NOMO-1 treated with dmso at 0.1 percent for 144 hours (cell line): ENCODE measurements around the gene FECH.
"Not testable (repeated sequence)": the region's sequence is repeated elsewhere in the genome, so short reads cannot be mapped to it uniquely, and the experiment has no call there.

ENCODE experiments used
- DNase-seq: peaks from one replicate; lab custom pipeline; 2025; ENCODE audit not compliant: unreplicated experiment; lab: John Stamatoyannopoulos, UW

Gene FECH

DNA sequence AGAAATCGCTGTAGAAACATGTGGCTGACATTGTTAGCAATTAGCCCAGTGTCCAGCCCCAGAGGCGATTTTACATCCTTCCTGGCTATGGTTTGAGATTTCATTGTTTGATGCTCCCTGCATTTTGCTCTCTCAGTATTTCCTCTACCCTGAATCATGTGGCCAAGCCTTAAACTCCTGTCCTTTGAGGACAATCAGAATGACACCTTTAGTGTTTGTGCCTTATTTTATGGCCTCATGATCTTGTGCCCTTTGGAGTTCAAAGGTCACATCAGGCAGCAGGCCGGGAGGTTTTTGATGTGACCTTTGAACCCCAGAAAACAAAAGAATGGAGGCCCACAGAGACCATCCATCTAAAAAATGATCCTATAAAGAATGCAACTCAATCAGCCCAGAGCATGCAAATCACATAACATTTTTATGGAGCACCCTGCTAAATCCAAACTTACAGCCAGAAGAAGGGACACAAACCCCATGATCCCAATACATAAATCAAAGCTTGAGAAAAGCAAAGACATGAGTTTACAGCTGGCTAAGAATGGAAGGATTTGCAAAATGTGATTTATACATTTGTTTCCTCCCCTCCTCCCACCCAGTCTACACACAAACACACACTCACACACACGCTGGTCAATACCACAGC is 52.5 kb downstream of the FECH start:
- DNase-seq = no peak

DNA sequence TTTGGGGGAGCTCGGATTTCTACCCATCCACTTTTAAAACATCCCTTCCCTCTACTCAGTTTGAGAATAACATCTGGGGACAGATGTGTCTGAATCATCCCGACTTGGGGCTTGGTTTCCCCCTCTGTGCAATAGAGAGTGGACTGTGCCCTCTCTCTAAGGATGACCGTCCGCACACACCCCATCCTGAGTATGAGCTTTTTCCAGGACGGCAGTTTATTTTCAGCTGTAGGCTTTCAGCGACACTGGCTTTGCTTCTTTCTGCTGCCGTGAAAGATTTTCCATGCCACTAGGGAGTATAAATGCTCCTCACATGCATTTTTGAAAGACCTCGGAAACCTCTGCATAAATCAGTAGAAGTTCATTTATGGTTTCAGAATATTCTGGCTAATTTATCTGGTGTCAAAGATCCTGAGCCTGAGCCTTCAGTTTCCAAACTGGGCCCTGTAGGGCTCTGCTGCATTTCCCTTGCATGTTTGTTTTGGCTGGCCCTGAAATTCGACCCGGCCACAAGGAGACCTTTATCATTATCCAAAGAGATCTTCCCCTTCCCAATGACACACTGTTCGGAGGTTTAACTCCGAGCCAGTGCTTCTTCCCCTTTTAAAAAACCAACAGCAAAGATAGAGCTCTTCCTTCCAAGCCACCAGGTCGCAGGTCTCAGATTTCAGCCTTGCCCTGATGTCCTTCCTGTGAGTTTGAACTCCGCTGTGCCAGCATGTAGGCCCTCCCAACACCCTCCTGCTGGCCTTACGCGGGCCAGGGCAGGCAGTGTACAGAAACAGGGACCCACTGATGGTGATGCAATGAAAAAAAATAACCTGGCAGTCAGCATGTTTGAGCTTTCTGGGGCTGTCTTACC is 53.3 kb downstream of the FECH start:
- DNase-seq = peak; percentile 45

DNA sequence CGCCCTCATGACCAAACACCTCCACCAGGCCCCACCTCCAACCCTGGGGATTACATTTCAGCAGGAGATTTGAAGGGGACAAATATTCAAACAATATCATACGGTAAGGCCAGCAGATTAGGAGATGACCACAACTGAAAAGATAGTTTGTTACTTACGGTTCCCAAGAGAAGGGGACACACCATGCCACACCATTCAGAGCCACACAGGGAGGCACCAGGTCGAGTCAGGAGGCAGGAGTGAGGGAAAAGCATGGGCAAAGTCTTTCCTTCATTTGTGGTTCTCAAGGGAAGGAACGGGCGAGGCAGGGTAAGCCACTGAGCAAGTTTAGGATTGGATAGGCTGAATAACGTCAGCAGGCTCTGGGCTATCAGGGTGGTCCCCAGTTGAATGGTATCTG is 57.4 kb downstream of the FECH start:
- no peak for DNase-seq

- DNase-seq = no peak
Measured at GRCh38 chr18:57527556-57528229, 58.8 kb downstream of the FECH start.

GRCh38 chr18:57523171-57523956 is 63.1 kb downstream of the FECH start:
- DNase-seq = peak; percentile 72

- DNase-seq = not testable (repeated sequence)
Measured at GRCh38 chr18:57522348-57522747, 64.2 kb downstream of the FECH start.

DNA sequence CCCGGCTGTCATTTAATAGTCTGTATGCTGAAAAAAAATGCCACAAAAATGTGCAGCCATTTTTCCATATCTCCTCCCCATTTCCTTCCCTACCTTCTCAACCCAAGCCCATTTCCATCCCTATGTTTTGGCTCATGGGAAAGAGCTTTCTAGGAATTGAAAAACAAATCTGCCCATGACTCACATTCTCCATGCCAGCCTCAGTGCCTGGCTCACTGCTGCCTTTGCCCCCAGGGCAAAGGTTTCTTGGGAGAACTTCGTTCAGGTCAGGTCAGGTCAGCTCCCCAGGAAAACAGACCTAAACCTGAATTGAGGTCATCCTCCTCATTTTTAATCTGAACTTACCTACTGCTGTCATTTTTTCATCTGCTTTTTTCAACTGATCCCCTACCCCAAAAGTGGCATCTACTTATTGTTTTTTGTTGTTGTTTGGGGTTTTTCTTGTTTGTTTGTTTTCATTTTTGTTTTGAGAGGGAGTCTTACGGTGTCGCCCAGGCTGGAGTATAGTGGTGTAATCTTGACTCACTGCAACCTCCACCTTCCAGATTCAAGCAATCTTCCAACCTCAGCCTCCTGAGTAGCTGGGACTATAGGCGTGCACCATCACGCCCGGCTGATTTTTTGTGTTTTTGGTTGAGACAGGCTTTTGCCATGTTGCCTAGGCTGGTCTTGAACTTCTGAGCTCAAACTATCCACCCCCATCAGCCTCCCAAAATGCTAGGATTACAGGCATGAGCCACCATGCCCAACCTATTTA is 66.7 kb downstream of the FECH start:
- DNase-seq = no peak

DNA sequence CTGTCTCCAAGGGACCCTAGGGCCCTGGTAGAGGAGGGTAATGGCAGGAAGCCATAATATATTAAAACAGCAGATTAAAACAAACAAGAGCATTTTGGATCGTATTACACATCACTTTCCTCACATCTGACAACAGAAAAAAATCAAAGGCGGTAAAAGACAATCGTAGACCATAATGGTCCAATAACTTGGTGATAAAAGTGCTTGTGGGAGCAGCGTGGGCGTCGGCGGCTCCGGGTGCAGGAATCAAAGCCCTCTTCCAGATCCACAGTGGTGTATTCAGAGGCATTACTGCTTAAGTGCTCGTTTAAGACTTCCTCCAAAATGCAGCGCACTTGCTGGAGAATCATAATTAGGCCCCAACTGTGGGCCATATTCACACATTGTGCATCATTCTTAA is 68.0 kb downstream of the FECH start:
- no peak for DNase-seq

DNA sequence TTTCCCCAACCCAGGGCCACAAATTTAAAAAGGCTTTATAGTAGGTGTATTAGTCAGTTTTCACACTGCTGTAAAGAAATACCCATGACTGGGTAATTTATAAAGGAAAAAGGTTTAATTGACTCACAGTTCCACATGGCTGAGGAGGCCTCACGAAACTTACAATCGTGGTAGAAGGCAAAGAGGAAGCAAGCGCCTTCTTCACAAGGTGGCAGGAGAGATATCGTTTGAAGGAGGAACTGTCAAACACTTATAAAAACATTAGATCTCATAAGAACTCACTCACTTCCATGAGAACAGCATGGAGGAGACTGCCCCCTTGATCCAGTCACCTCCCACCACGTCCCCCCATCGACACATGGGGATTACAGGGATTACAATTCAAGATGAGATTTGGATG is 70.4 kb downstream of the FECH start:
- no peak for DNase-seq

GRCh38 chr18:57505231-57505630 is 81.3 kb downstream of the FECH start:
- DNase-seq = no peak

DNA sequence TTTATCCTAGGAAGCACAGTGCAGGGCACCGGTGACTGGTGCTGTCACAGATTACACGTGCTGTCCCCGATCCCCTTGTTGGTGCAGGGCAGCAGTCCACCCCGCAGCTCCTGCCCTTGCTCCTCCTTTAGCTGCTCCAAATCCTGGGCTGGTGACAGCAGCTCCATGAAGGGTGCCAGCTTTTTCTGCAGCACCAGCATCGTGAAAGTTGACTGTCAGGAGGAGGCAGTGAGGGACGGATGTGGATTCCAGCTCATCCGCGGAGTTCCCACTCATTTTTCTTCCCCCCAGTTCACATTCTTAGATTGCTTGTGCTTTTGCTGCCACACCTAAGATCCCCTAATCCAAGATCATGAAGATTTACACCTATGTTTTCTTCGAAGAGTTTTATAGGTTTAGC is 83.9 kb downstream of the FECH start:
- DNase-seq = no peak

DNA sequence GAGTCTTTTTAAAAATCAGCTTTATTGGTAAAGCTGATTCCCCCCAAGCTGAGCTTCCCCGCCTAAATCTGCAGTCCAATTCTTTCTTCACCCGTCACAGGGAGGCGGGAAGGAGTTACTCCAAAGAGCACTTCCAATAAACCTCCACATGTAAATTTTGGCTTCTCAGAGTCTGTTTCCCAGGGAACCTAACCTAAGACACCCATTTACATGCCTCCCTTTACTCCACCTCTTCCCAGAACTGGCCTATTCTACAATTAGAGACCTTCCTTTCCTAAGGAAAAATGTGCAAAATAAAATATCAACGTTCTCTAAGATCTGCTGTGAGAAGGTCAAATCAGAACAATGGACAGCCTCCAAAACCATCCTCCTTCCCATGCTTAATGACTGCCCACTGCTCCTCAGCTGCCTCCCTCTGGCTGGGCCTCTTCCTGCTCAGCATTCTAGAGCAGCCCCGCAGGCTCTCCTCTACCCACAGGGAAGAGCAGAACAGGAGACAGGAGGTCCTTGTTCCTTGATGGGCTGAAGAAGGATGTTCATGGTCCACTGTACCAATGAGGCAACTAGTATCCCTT is 87.7 kb downstream of the FECH start:
- DNase-seq = no peak
